Aorta (tissue), 5 donors: ENCODE results near the gene NXNL2. TPM values are rescaled to one million over a fixed set of nuclear protein-coding genes. Genes with fewer than 3 reads are reported as not detected.

Experiments
- ATAC-seq: fragments of 200-7000 bp; cut with Tn5 transposase; one replicate; pipeline ENCODE4 v1.9.1; 2022; ENCODE audit warnings: moderate library complexity; ENCODE audit not compliant: low FRiP score
- DNase-seq, 2 donors: peaks; one replicate each; pipeline ENCODE4 v3.0.0-alpha.2; 2020
- H3K27ac ChIP-seq, 2 donors: one replicate each; pipeline ENCODE4 v1.5.1; 2013; ENCODE audit warnings: low read length in 2 of 2, mild to moderate bottlenecking in 2 of 2, moderate library complexity in 2 of 2, control low read depth in 1 of 2, inconsistent platforms in 1 of 2, low read depth in 1 of 2
- H3K27me3 ChIP-seq, 2 donors: one replicate each; pipeline ENCODE4 v1.6.1; 2013; ENCODE audit warnings: control low read depth in 1 of 2, low read length in 1 of 2, mild to moderate bottlenecking in 1 of 2, moderate library complexity in 1 of 2; ENCODE audit not compliant: insufficient read depth in 2 of 2, control insufficient read depth in 1 of 2
- H3K36me3 ChIP-seq, 2 donors: one replicate each; pipeline ENCODE4 v1.6.1; 2013; ENCODE audit warnings: control low read depth in 1 of 2, low read length in 1 of 2, mild to moderate bottlenecking in 1 of 2; ENCODE audit not compliant: insufficient read depth in 2 of 2, control insufficient read depth in 1 of 2
- H3K4me1 ChIP-seq, 2 donors: one replicate each; pipeline ENCODE4 v1.6.1; 2013; ENCODE audit warnings: low read length in 2 of 2, control low read depth in 1 of 2, mild to moderate bottlenecking in 1 of 2, moderate library complexity in 1 of 2; ENCODE audit not compliant: insufficient read depth in 2 of 2, control insufficient read depth in 1 of 2
- H3K4me3 ChIP-seq, 2 donors: one replicate each; pipeline ENCODE4 v1.5.1; 2013; ENCODE audit warnings: low read length in 2 of 2, control low read depth in 1 of 2, mild to moderate bottlenecking in 1 of 2
- H3K9me3 ChIP-seq: one replicate; pipeline ENCODE4 v1.6.1; 2013; ENCODE audit warnings: mild to moderate bottlenecking, low read length; ENCODE audit not compliant: control insufficient read depth
- WGBS, 2 donors: extraction: QIAGEN DNeasy Blood & Tissue Kit; methylation state at CpG; one replicate each; pipeline ENCODE4 v1.1.7; 2013; 5-methylcytosine and 5-hydroxymethylcytosine counted together
- intact Hi-C, 2 donors: fragments of 100-400 bp; cut with DNase I; formaldehyde crosslinking; loops; one replicate each; pipeline versions ENCODE4 v1.14.2 to v1.15.0; 2022
- polyA plus RNA-seq, 2 donors: library from polyadenylated mRNA; stranded (reverse); fragments of 200-250 nt; gene quantifications; one replicate each; pipeline ENCODE4 v1.2.3, GENCODE V29; 2013
- total RNA-seq, 2 donors: library from RNA; stranded (reverse); fragmentation: NEBNext Ultra II Directional; extraction: Animal tissue kit (Norgen Biotek cat#: 25700); gene quantifications; one replicate each; pipeline ENCODE4 v1.2.1, GENCODE V29; 2021
- donor health status: healthy with polysubstance abuse.
- donor health status: Bipolar disorder and iron deficiency.
- donor health status: DM: no; HTN: no; CAD: no.
- donor health status: DM: no; HTN: no; CAD: no.
- donor health status: DM: yes; HTN: yes; CAD: no.

Gene NXNL2
- total and polyA plus RNA-seq, 4 donors, result 0.75 to 3.1 (median 1.5) TPM

DNA sequence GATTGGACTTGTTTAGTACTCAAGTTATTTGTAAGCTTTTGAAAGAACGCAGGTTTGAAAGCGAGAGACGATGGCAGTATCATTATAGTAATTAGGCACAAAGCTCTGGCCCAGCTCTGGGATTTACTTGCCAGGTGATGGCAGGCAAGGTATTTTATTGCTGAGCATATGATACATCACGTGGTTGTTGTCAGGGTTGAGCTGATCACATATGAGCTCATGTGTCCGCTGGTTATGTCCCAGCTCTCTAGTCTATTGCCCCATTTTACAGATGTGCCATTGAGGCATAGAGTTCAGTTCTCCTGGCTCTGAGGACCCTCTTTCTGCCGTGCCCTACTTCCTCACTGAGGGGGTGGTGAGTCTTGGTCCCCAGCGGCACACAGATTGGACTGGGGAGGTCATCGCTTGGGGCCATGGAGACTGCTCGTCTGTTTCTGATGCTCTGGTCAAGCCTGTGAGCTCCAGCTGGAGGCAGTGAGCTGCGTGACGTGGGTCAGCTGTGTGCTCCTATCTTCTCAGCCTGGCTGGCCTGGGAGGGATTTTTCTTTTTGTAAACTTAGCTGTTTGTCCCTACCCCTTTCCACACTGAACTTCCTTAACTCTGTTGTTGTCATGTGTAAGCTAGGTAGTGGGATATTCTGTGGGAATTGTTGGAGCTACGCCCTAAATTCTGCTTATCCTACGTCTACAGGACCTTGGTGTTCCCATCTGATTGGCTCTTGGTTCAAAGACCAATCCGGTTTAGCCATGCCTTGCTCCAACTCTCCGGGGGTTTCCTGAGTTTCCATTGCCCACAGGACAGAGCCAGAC is 2.2 kb downstream of the NXNL2 start:
- DNase-seq (peak in 1 of 2 donors; percentile 72), ATAC-seq (no peak)
- Histone ChIP-seq H3K36me3 (no peaks in the 10 kb centered on the region), H3K4me1 (no peaks in the 10 kb centered on the region), H3K27me3 (no peaks in the 10 kb centered on the region), H3K4me3 (no peak overlapping the region), H3K9me3 (no peaks in the 10 kb centered on the region), H3K27ac (peak overlapping the region; percentile 24 to 34)
- intact Hi-C loops, result loop anchor here in 1 of 2 donors (2.0 to 10.0 kb wide), 2 partner anchors 148 to 812 kb away; partner anchors contain the start of genes CTSL and SPIN1
- 52 to 53% methylated on average over 15 of the region's 15 CpGs for WGBS, 2 donors

DNA sequence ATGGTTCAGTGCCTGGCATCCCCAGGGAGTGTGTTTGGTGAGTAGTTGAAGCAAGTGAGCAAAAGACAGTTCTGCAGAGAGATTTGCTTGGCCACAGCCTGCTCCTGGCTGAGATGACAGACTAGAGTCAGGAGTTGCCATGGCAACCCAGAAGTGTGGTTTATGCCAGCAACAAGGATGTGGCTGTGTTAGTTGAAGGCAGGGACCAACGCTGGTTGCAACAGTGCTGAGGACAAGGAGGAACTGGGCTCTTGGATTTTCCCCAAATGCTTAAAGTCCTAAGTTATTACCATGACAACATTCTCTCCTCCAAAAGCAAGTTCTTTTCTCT is 2.7 kb downstream of the NXNL2 start:
- H3K9me3 ChIP-seq, result no peaks in the 10 kb centered on the region
- no peak overlapping the region for H3K4me3 ChIP-seq
- no peaks in the 10 kb centered on the region for H3K36me3 ChIP-seq
- H3K4me1 ChIP-seq, result no peaks in the 10 kb centered on the region
- intact Hi-C loops, result loop anchor here in 1 of 2 donors (2.0 to 10.0 kb wide), 2 partner anchors 149 to 813 kb away; partner anchors contain the start of genes CTSL and SPIN1
- ATAC-seq (peak; percentile 62), DNase-seq (peak; percentile 84 to 90)
- H3K27ac ChIP-seq, result peak overlapping the region in 1 of 2 donors; percentile 34
- no peaks in the 10 kb centered on the region for H3K27me3 ChIP-seq
- 0% methylated on average over 1 of the region's 1 CpG for WGBS, 2 donors

DNA sequence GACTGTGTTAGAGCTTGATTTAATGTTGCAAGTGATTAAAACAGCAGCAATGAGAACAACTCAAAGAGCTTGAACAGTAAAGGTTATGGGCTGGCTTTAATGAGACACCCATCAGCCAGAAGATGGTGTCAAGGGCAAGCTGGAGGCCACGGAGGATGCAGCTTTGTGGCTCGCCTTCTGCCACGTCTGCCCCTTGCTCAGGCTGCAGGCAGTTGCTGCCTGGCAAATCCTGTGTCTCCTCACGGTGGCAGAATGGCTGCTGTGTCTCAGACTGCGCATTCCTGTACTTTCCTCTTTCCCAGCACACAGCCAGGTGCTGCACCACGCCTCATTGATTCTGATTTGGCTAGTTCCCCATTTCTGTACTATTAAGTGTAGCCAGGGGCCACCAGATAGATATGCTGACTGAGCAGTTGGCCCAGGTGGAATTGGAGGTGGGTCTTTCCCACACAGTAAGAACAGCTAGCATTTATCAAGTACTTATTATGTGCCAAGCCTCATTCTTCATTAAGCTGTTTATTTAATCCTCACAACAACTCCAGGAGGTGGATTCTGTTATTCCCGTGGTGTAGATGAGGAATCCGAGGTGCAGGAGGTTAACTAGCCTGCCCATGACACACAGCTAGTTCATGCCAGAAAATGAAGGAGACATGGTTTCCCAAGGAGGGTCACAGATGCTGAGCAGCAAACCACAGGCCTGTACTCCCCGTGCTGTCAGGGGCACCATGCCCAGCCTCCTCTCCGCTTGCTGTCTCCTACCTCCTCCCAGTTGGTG is 3.5 kb downstream of the NXNL2 start:
- no peak for DNase-seq
- H3K36me3 ChIP-seq, result no peaks in the 10 kb centered on the region
- no peak overlapping the region for H3K4me3 ChIP-seq
- peak overlapping the region in 1 of 2 donors; percentile 23 for H3K27ac ChIP-seq
- WGBS, 2 donors, result 92 to 93% methylated on average over 10 of the region's 10 CpGs
- no peaks in the 10 kb centered on the region for H3K27me3 ChIP-seq
- no peaks in the 10 kb centered on the region for H3K9me3 ChIP-seq
- H3K4me1 ChIP-seq, result no peaks in the 10 kb centered on the region
- no peak for ATAC-seq
- intact Hi-C loops, result loop anchor here in 1 of 2 donors (10.0 kb wide), 1 partner anchor 814 kb away; the partner anchor contains the start of gene CTSL

DNA sequence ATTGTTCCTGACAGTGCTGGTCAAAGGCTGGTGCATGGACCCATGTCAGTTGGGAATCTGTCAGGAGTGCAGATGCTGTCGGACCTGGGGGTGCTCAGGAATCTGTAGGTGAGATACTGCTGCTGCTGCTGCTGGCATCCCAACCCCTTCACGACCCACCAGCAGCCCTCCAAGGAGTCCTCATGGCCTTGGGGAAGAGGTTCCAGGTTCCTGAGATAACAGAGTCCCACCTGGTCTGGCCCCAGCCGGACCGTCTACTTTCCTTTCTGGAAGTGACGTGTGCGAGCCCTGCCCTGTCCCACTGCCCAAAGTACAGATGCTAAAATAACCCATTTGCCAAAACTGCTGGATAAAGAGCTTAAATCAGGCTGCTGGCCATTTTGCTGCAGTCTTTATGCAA is 4.3 kb downstream of the NXNL2 start:
- H3K4me3 ChIP-seq, result no peak overlapping the region
- no peaks in the 10 kb centered on the region for H3K9me3 ChIP-seq
- H3K27me3 ChIP-seq, result no peaks in the 10 kb centered on the region
- 87 to 88% methylated on average over 6 of the region's 6 CpGs for WGBS, 2 donors
- no peak for DNase-seq
- H3K4me1 ChIP-seq, result no peaks in the 10 kb centered on the region
- H3K27ac ChIP-seq, result no peak overlapping the region
- H3K36me3 ChIP-seq, result peaks cover 0 to 2% of the 10 kb centered on the region in 2 donors
- no peak for ATAC-seq
- intact Hi-C loops, result loop anchor here in 1 of 2 donors (10.0 kb wide), 1 partner anchor 814 kb away; the partner anchor contains the start of gene CTSL

DNA sequence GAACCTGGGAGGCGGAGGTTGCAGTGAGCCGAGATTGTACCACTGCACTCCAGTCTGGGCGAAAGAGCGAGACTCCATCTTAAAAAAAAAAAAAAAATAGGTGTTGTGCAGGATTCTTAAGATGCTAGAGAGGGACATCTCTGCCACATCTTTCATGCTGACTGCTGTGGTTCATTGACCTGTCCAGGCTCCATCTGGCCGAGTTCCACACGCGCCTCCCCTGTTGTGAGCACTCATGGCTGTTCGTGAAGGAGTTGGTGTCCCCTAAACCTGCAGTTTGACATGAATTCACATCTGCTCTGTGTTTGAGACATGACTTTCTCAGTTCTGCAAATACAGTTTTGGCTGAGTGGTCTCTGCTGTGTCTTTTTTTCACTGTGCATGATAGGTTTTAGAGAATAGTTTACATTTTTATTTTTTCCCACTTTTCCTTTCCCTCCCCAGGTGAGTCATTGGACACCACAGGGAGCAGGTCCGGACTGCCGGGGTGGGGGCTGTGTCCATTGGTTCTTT is 5.3 kb downstream of the NXNL2 start:
- no peak for DNase-seq
- ATAC-seq, result no peak
- WGBS, 2 donors, result 96 to 98% methylated on average over 10 of the region's 10 CpGs
- H3K36me3 ChIP-seq, result peaks cover 1 to 2% of the 10 kb centered on the region in 2 donors
- intact Hi-C loops, result no loop called here
- H3K9me3 ChIP-seq, result no peaks in the 10 kb centered on the region
- H3K27ac ChIP-seq, result no peak overlapping the region
- H3K4me1 ChIP-seq, result no peaks in the 10 kb centered on the region
- no peaks in the 10 kb centered on the region for H3K27me3 ChIP-seq
- no peak overlapping the region for H3K4me3 ChIP-seq

DNA sequence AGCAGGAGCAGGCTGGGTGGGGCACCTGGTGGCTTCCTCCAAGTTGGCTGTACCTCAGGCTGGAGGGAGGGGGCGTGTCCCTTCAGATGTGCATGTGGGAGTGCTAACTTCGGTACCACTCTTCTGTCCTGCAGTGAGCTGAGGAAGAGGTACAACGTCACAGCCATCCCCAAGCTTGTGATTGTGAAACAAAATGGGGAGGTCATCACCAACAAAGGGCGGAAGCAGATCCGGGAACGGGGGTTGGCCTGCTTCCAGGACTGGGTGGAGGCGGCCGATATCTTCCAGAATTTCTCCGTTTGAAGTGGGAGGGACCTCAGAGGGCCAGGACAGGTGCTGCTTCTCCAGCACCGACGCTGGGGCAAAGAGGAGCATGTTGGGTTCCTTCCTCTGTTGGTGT is 9.3 kb downstream of the NXNL2 start:
- H3K27me3 ChIP-seq, result no peaks in the 10 kb centered on the region
- H3K27ac ChIP-seq, result no peak overlapping the region
- no peaks in the 10 kb centered on the region for H3K4me1 ChIP-seq
- intact Hi-C loops, result no loop called here
- ATAC-seq, result no peak
- DNase-seq, result no peak
- H3K9me3 ChIP-seq, result no peaks in the 10 kb centered on the region
- peaks cover 2% of the 10 kb centered on the region in 2 donors for H3K36me3 ChIP-seq
- no peak overlapping the region for H3K4me3 ChIP-seq
- WGBS, 2 donors, result 70 to 71% methylated on average over 11 of the region's 11 CpGs

DNA sequence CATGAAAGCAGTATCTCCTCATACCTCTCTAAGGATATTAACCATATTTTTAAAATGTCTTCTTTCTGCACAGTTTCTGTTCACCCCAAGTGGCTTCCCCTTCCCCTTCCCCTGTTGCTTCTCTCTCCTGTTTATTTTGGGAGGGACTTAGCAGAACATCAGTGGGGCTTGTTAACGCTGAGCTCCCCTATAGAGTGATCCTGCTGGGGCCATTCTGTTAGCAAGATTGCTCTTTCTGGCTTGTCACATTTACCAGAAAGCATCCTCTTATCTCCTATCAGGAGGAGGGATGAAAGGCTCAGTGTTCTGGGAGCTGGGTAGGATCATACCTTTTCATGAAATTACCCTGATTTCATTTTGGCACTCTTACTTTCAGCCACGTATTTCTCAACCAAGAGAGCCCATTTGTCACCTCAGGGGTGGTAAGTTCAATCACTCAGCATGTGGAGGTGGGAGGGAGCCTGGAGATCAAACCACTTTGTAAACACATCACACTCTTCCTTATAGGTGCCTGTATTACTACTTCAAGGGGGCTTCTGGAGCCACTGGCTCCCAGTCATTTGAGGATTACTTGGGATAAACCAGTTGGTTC is 16.7 kb downstream of the NXNL2 start:
- intact Hi-C loops, result no loop called here
- WGBS, 2 donors, result 50 to 54% methylated on average over 2 of the region's 2 CpGs
- H3K36me3 ChIP-seq, result no peaks in the 10 kb centered on the region

DNA sequence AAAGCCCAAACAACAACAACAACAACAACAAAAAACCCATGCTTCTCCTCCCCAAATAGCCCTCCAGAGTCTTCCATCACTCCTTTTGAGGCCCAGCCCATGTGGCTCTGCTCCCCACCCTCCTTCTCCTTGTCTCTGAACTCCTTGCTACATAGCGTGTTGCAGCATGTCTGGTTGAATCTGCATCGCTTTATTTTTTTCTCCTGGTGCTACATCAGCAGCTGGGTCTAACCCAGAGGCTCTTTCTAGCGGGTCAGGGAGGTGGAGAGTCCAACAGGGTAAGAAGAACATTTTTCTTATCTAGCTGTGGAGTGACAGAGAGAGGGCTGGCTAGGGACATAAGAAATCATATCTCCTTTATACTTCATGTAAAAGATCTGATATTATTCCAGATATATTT is 18.4 kb downstream of the NXNL2 start:
- 90 to 94% methylated on average over 3 of the region's 3 CpGs for WGBS, 2 donors
- no peaks in the 10 kb centered on the region for H3K27me3 ChIP-seq
- H3K36me3 ChIP-seq, result no peaks in the 10 kb centered on the region
- DNase-seq, result peak in 1 of 2 donors; percentile 22
- intact Hi-C loops, result no loop called here
- no peak for ATAC-seq
- no peaks in the 10 kb centered on the region for H3K9me3 ChIP-seq
- no peaks in the 10 kb centered on the region for H3K4me1 ChIP-seq
- H3K27ac ChIP-seq, result no peak overlapping the region
- no peak overlapping the region for H3K4me3 ChIP-seq

More for the DNA sequence above, 16.7 kb downstream of the NXNL2 start:
- Histone ChIP-seq H3K27ac (no peak overlapping the region), H3K9me3 (no peaks in the 10 kb centered on the region), H3K27me3 (no peaks in the 10 kb centered on the region), H3K4me3 (no peak overlapping the region), H3K4me1 (no peaks in the 10 kb centered on the region)
- DNase-seq (peak in 1 of 2 donors; percentile 21), ATAC-seq (no peak)
